Gastrocnemius medialis (tissue), 4 donors: ENCODE data around the gene EFCAB6.

ENCODE experiments used
- CTCF ChIP-seq, 5 experiments: fragments of 450-650 bp in 3 of 5; fragments of 200-600 bp in 2 of 5; sonication (generic) in 2 of 5; IDR thresholded peaks in 4 of 5; conservative IDR thresholded peaks in 1 of 5; 1 replicate in 4 of 5; 2 replicates in 1 of 5; pipeline ENCODE4 v1.5.1; 2016 to 2019; ENCODE audit warnings: antibody characterized with exemption in 5 of 5, mild to moderate bottlenecking in 3 of 5, moderate library complexity in 3 of 5
- POLR2A ChIP-seq, 2 donors: fragments of 450-650 bp; IDR thresholded peaks; one replicate each; pipeline ENCODE4 v1.6.1; 2017; ENCODE audit warnings: antibody characterized with exemption in 2 of 2, mild to moderate bottlenecking in 2 of 2, moderate library complexity in 2 of 2

- TF ChIP-seq POLR2A (IDR thresholded peaks at IDR 0.05) (no peak), CTCF (IDR thresholded peaks at IDR 0.05 in 4 of 5, conservative IDR thresholded peaks at IDR 0.05 in 1 of 5) (no peak)
These were observed 176.0 kb downstream of the EFCAB6 start for GRCh38 chr22:43636086-43636485.
